Measurements from ENCODE around the gene TRAPPC2L.

The TRAPPC2L gene, protein sequence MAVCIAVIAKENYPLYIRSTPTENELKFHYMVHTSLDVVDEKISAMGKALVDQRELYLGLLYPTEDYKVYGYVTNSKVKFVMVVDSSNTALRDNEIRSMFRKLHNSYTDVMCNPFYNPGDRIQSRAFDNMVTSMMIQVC

DNA sequence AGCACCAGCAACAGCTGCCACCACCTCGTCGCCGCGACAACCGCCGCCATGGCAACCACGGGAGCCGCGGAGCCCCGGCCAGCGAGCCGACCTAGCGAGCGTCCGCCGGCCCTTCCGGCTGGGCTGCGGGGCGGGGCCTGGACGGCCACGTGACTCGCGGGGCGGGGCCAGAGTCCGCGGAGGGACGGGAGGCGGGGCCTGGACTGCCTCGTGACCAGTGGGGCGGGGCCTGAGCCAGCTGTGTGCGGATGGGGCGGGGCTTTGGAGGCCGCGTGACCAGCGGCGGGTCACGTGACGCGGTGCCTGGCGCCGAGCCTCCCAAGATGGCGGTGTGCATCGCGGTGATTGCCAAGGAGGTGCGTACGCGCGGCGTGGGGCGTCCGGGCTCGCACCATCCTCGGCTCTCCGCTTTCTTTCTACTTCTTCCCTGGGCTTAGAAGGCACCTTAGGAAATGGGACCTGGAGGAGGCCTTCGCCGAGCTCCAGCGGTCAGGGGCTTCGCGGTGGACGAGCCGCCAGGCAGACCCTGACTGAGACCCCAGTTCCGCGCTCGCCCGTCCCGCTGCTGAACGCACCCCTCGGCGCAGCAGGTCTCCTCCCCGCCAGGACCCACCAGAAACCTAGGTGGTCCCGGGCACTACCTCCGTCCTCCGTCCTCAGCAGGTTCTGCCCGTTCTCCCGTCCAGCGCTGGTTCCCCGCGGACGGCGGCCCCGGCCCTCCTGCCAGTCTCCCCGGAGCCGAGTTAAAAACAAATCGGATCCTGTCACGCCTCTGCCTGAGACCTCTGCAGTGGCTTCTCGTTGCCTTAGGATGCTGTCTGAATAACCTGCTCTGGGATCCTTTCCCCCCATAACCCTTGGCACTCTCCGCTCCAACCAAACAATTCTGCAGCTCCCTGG is at the start of gene TRAPPC2L, which contains the start of gene GALNS:
Gene TRAPPC2L (plus strand): TSS at position 300 of the 900 bp plus-strand sequence. CDS start 24 bp downstream, at position 324.
Gene GALNS (minus strand): TSS at position 120 of the 900 bp plus-strand sequence. CDS start 70 bp downstream, at position 50.
- peak; percentile 97 for DNase-seq

DNA sequence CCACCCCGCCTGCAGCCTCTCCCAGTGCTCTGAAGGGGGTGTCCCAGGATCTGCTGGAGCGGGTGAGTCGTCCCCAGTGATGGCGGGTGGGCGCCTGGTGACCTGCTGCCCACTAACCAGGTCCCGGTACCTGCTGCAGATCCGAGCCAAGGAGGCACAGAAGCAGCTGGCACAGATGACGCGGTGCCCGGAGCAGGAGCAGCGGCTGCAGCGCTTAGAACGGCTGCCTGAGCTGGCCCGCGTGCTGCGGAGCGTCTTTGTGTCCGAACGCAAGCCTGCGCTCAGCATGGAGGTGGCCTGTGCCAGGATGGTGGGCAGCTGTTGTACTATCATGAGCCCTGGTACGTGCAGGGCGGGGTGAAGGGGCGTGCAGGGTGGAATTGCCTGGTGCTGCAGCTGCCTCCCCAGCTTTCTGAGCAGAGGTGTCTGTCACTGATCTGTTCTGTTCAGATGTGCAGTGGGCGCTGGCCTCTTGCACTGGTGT is 49.7 kb upstream of the TRAPPC2L start:
- DNase-seq: no peak

DNA sequence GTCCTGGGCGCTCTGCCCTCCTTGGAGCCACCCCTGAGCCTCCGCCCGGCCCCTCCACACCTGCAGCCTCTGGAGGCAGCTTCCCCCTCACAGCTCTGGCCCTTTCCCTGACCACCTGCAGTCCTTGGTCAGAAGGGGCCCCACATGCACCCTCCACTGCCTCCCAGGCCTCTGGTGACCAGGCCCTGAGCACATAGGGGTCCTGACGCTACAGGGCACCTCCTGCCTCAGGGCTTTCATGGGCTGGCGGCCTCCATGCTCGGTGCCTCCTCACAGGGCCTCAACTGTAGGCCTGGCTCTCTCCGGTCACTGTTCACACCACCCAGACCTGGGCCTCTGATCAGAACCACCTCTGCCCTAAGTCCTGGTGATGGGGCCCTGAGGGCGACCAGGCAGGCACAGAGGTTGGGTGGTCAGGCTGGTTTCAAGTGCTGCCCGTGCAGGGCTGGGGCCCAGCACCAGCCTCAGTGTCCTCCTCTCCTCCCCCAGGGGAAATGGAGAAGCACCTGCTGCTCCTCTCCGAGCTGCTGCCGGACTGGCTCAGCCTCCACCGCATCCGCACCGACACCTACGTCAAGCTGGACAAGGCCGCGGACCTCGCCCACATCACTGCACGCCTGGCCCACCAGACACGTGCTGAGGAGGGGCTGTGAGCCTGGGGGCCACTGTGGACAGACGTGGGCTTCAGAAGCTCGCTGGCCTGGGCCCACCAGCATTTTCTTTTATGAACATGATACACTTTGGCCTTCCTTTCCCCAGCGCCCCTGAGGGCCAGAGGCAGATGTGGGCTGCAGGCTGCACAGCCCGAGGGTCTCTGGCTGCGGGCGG is 49.1 kb upstream of the TRAPPC2L start:
- no peak for DNase-seq

DNA sequence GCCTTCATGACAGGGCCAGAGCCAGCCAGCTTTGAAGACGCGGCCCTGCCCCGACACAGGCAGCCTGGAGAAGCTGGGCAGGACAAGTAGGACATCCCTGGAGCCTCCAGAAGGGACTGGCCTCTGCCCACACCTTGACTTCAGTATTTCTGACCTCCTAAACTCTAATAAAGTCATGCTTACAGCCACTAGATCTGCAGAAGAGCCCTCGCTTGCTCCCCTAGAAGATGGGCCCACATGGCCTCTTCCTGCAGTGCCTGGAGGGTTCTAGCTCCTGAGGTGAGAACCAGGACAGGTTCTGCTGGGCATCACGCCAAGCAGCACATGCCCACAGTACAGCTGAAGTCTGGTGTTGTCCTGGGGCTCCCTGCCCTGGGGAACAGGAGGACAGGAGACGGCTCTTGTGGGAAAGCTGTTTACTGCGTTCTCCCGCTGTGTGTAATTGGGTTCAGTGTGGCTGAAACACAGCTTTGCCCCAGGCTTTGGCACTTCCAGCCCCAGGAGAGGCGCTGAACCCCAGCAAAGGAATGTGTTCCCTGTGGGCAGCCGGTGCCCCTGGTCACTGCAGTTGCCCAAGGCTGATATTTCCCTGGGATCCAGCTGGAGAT is 47.8 kb upstream of the TRAPPC2L start:
- DNase-seq: no peak

DNA sequence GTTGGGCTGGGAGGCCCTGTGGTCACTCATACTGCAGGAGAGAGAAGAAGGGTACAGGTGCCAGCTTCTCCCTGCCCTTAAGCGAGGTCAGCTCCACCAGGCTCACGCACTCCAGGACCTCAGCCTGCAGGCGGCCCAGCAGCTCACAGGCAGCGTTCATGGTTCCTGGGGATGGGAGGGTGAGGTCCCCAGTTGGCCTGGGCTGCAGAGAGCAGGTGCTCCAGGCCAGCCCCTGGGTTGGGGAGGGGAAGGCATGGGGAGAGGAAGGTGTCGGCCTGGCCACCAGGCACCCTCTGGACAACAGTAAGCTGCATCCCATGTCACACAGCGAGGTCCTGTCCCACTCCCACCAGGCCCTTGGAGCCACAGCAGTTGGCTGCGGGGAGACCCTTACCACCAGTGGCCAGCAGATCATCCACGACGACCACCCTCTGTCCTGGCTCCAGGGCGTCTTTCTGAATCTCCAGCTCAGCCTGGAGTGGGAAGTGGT is 47.2 kb upstream of the TRAPPC2L start:
- no peak for DNase-seq

DNA sequence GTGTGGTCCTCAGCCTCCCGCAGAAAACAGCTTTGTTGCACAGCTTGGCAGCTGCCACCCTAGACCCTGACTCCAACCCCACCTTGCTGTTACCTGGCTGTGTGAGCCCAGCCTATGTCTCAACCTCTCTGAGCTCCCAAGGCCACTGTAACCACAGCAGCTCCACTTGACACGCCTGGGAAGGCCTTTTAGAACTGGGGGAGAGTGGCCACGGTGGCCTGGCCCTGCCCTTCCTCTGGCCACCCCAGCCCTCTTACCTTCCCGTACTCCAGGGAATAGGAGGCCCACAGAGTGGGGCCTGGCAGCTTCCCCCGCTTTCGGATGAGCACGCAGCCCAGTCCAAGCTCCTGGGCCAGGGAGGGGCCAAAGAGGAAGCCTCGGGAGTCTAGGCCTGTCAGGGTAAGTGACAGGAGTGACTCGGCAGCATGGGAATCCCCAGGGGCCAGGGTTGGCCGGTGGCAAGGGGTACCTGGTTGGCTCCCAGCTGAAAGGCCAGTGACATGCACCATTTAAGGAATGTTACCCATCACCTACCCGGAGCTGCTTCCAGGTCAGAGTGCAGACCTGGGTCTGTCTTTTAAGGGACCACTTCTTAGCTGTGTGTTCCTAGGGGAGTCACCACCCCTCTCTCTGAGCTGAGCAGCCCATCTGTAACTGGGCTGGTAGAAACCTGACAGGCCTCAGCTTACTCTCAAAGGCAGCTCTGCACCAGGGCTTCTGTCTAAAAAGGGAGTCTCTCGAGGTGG is 46.6 kb upstream of the TRAPPC2L start:
- DNase-seq: peak; percentile 29

DNA sequence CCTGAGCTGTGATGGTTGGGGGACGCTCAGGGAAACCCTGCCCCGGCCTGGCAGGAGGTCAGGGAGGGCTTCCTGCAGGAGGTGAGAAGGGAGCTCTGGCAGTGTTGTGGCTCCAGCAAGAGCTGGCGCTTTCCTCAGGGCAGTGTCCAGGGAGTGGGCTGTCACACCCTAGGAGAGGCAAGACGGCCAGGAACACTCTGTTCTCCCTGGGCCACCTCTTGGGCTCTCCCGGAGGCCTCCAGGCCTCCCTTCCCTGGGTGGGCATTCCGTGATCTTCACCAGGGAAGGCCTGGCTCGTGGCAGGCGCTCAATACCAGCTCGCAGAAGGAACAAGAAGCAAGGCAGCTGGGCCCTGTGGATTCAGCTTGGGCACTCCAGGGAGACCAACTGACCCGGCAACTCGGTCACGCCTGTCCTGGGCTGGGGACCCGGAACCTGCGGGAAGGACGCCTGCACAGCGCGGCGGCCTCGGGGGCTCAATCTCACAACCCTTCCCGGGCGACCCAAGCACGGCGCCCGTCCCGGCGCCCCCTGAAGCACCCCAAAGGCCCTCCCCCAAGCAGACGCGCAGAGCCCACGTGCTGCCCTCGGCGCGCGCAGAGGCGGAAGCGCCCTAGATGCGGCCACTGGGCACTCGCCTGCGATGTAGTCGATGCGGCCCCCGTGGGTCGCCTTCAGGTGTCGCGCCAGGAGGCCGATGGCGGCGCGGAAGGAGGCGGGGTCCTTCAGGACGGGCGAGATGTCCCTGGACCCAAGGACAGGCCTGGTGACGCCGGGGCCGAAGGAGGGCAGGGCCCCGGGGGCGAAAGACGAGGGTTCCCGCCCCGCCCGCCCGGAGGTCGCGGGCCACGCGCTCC is 45.8 kb upstream of the TRAPPC2L start:
- DNase-seq: peak; percentile 63

DNA sequence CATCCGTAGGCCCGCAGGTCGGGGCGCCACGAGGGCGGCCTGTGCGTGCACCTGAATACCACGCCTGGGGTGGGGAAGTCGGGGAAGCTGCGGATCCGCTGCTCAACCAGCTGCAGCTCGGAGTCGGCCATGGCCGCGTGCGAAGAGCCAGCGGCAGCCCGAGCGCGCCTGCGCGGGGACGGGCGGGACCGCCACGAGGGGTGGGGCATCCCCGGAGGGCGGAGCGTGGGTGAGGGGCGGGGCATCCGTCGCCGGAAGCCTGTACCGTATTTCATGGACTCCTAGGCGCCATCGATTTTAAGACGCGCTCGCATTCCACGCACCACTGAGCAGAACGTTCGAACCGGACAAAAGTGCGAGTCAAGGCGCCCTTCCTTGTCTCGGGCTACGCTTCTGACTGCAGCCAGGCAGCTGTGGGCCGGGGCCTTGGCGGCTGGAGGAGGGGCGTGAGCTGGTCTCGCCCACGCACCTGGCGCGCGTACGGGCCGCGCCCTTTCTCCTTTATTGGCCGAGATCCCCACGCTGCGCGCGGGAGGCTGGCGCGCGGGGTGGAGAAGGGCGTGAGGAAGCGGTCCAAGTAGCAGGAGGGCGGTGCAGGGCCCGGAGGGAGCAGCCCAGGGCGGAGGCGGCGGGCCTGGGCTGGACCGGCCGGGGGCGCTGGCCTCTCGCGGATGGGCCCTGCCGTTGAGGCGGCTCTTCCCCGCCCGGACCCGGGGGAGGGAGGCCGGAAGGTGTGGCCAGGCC is 45.0 kb upstream of the TRAPPC2L start, which contains the start of gene APRT:
Gene APRT (minus strand): TSS at position 160 of the 744 bp plus-strand sequence. CDS start 29 bp downstream, at position 131.
- DNase-seq: peak; percentile 94

DNA sequence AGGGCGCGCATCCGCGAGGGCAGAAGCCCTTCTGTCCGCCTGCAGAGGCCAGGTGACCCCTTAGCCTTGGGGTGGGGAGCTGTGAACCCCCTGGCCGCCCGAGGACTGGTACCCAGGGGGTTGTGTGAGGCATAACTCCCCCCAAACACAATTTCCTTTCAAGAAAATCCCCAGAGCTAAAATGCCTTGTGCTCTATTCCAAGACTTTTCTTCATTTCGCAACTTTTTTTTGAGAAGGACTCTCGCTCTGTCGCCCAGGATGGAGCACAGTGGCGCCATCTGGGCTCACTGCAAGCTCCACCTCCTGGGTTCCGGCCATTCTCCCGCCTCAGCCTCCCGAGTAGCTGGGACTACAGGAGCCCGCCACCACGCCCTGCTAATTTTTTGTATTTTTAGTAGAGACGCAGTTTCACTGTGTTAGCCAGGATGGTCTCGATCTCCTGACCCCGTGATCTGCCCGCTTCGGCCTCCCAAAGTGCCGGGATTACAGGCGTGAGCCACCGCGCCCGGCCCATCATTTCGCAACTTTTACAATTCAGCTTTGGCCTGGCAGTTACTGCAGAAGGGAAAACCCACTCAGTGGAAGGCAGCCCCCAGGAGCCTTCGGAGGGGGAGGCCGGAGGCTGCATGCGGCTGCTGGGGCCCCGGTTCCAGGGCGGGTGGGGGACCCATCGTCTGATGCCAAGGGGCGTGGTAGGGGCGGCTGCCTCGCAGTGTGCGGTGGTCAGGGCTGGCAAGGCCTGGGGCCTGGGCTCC is 44.2 kb upstream of the TRAPPC2L start:
- DNase-seq: peak; percentile 16

DNA sequence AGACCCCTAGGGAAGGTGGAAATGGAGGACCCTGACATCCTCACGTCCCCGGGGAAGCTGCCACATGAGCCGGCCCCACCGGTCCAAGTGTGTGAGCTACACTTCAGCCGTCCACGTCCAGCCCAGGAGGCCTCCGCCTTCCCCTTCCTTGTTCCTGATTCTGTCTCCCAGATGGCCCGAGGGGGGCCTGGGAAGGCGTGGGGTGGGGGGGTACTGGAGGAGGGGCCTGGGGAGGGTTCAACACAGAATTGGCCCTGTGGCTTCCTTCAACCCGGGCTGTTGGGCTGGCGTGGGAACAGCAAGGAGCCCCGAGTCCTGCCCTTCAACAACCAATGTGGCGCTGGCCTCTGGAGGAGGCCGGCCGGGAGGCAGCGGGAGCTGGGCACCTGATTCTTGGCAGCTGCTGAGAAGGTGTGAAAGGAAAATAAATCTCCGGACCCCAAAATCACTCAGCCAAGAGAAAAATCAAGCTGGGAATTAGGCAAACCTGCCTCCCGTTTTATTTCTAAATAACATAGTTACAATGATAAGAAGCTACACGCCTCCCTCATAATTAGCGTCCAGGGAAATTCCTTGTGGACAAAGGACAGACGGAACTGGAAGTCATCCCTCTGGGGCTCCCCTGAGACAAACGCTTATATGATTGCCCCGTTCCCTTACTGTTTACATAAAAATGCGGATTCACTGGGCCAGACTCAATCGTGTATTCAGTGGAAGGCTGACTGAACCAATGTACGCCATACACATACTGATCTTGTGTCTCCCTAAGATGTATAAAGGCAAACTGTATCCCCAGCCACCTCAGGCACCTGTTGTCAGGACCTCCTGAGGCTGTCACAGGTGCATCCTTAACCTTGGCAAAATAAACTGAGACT is 43.4 kb upstream of the TRAPPC2L start:
- DNase-seq: no peak

DNA sequence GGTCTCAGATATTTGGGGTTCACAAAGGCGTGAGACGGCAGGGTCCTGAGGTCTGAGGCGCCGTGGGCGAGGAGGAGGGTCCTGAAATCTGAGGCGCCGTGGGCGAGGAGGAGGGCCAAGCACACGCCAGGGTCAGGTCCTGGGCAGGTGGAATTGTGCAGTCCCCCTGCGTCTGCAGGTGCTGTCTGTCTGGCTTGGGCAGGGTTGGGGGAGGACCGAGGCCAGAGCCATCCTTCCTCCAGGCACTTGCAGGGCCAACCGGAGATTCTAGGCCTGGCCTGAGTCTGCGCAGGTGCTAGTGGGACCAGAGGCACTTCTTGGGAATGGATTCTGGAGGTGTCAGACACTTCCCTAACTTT is 42.8 kb upstream of the TRAPPC2L start:
- no peak for DNase-seq

DNA sequence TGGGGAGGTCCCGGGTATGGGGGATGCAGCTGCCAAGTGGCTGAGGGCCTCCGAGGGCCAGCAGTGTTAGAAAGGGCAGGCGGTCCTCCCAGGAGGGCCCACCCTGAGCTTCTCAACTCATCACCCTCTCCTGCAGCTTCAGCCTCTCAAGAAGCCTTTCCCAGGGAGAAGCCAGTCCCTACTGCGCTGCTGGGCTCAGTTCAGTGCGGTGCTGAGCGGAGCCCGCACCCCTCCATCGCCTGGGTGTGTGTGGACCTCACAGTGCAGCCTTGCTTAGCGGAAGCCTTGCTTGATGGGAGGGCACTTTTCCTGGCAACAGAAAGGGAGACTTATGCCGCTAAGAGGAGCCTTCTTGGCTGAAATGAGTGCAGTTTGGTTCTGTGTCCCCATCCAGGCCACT is 41.7 kb upstream of the TRAPPC2L start:
- no peak for DNase-seq

DNA sequence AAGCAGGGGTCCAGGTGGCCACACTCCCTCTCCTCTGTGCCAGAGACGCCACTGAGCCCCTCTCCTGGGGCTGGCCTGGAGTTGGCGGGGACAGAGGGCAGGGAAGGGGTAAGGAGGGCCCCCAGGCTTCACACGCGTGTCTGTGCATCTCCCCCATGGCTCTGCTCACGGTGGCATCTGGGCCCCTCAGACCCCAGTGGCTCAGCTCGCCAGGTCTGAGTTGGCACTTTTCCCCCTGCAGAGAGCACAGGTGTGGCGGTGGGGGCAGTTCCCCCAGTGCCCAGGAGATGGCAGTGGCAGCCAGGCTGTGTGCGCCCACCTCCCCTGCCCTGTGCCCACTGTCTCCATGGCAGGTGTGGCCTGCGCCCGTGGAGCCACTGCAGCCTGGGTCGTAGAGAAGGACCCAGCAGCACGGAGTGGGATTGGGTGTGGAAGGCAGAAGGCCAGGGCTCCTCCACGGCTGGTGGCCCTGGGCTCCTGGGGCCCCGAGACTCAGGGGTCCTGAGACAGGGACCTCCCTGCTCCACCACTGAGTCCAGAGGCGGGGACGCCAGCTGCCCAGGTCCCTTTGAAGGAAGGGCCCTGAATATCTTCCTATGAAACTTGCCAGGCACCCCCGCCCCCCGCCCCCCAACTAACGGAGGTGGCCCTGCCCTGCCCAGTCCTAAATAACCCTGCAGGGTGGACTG is 40.9 kb upstream of the TRAPPC2L start:
- DNase-seq: peak; percentile 41

DNA sequence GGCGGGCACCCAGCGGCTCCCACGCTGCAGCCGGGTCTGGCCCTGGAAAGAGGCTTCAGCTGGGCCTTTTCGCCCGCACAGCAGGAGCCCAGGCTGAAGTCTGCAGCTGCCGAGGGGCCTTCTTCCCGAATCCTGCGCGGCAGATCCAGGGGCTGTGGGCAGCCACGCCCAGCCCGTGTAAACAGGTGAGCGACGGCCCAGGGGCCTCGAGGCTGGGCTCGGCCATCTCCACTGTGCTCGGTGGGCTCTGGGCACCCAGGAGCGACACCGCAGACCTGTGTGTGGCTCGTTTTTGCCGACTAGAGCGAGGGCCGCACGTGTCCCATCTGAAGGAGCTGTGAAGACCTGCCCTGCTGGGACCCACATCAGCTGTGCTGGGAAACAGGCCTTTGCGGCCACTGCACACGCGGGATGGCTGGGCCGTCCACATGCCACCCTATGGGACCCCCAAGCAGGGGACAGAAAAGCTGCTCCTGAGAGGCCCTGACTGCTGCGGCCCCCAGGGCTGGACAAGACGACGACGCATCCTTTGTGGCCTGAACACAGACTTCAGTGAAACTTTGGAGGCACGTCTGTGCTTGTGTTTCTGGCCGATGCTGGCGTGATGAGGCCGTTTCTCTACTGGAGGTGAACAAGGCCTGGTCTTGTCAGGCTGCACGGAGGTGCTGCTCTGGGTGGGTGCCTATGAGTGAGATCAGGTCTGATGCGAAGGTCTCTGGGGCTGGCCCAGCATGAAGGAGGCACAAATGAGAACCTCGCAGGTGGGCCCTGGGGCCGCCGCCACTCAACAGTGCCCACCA is 40.0 kb upstream of the TRAPPC2L start:
- DNase-seq: no peak

DNA sequence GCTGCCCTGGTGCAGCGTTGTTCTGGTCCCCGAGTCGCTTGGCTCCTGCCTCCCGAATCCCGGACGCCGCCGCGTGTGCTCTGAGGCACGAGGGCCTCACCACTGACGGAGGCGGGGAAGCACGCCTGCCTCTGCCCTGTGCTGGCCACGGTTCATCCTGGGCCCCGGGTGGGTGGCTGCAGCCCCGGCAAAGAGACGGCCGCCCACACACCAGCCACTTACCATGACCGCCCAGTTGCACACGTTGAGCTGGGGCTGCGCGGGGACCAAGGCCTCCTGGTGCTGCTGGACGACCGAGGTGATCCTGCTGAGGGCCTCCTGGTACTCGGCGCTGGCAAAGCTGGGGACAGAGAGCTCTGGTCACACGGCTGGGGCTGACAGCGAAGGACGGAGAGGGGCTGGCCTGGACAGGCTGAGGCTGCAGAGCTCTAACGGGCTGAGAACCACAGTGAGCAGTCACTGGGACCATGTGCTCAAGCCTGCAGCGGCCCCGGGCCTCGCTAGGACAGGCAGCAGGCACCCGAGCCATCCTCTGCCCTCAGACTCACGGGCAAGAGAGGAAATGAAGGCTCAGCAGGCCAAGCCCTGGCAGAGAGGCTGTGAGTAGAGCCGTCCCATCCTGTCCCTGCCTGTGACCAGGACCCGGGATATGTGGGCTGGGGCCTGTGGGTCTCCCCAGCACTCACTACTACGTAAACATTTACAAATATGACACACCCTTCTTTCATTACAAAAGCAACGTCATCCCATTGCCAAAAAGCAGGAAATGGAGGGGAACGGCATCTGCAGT is 38.9 kb upstream of the TRAPPC2L start:
- DNase-seq: no peak

DNA sequence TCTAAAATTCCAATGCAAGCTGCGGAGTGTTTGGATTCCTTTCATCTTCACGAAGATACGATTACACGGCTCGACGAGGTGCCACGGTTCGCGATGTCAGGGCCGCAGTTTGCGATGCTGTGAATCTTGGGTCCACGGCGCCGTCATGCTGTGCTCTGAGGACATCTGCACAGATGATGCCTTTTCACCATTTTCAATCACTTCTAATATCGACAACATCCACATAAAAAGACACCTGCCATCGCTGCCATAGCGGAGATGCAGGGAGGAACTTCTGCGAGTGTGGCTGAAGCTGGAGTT is 38.4 kb upstream of the TRAPPC2L start:
- DNase-seq: no peak
